Natural killer cell treated with Interleukin-12 subunit alpha and Interleukin-12 subunit beta and Interleukin-15 and Interleukin-18, amount 100 ng/mL, for 72 hours (primary cell): Measurements from ENCODE around the gene FAM210B. TPM values are rescaled to one million over a fixed set of nuclear protein-coding genes. Genes with fewer than 3 reads are reported as not detected.
"Not testable (repeated sequence)": the region's sequence is repeated elsewhere in the genome, so short reads cannot be mapped to it uniquely, and the experiment has no call there.

Experiments used
- ATAC-seq, 2 donors: fragments of 150-1000 bp; cut with Tn5 transposase in 1 of 2; sonication (Bioruptor Pico), chemical (Tn5 transposase) in 1 of 2; 2 replicates each; pipeline ENCODE4 v1.10.0; 2021
- DNase-seq: peaks from one replicate; pipeline ENCODE4 v3.0.0; 2022; ENCODE audit warnings: low spot score
- H3K27ac Mint-ChIP-seq, 2 donors: 1 replicate in 1 of 2; 2 replicates in 1 of 2; pipeline ENCODE4 v1.8.0; 2022; ENCODE audit warnings: mixed read lengths in 2 of 2, mild to moderate bottlenecking in 1 of 2, moderate library complexity in 1 of 2
- H3K27me3 Mint-ChIP-seq, 2 donors: 1 replicate in 1 of 2; 2 replicates in 1 of 2; pipeline ENCODE4 v1.8.0; 2022; ENCODE audit warnings: mixed read lengths in 2 of 2
- H3K36me3 Mint-ChIP-seq: one replicate; pipeline ENCODE4 v1.8.0; 2022; ENCODE audit warnings: mixed read lengths
- H3K4me1 Mint-ChIP-seq, 2 donors: 1 replicate in 1 of 2; 2 replicates in 1 of 2; pipeline ENCODE4 v1.8.0; 2022; ENCODE audit warnings: low read depth in 2 of 2, mixed read lengths in 2 of 2, mild to moderate bottlenecking in 1 of 2
- H3K4me3 Mint-ChIP-seq: one replicate; pipeline ENCODE4 v1.8.0; 2022; ENCODE audit warnings: mixed read lengths
- H3K9me3 Mint-ChIP-seq: 2 replicates; pipeline ENCODE4 v1.8.0; 2022; ENCODE audit warnings: mixed read lengths
- total RNA-seq, 2 donors: library from RNA; stranded (reverse); gene quantifications; one replicate each; pipeline ENCODE4 v1.2.3, GENCODE V29; 2022

Gene FAM210B
- total RNA-seq, 2 donors from 2014 or later: 1.8 to 3.0 TPM

- H3K9me3 Mint-ChIP-seq: no peaks in the 10 kb centered on the region
- peaks cover 14 to 15% of the 10 kb centered on the region in 2 donors for H3K4me1 Mint-ChIP-seq
- H3K27me3 Mint-ChIP-seq: no peaks in the 10 kb centered on the region
- H3K36me3 Mint-ChIP-seq: peaks cover 21% of the 10 kb centered on the region
- ATAC-seq (no peak), DNase-seq (no peak)
- H3K4me3 Mint-ChIP-seq: no peak overlapping the region
- H3K27ac Mint-ChIP-seq: no peak overlapping the region
Measured at GRCh38 chr20:56371977-56372376, 13.2 kb downstream of the FAM210B start.

- Mint-ChIP-seq H3K36me3 (peaks cover 21% of the 10 kb centered on the region), H3K4me3 (no peak overlapping the region), H3K27ac (peak overlapping the region; percentile 15 to 57), H3K27me3 (no peaks in the 10 kb centered on the region), H3K4me1 (peaks cover 14 to 15% of the 10 kb centered on the region in 2 donors), H3K9me3 (no peaks in the 10 kb centered on the region)
- ATAC-seq (peak; percentile 40 to 56), DNase-seq (no peak)
Measured at GRCh38 chr20:56372850-56373249, 14.1 kb downstream of the FAM210B start.

GRCh38 chr20:56373942-56374341 lies 15.2 kb downstream of the FAM210B start:
- peak; percentile 95 to 98 for ATAC-seq
- Mint-ChIP-seq H3K27me3 (no peaks in the 10 kb centered on the region), H3K36me3 (peaks cover 24% of the 10 kb centered on the region), H3K9me3 (no peaks in the 10 kb centered on the region), H3K4me1 (peaks cover 14 to 15% of the 10 kb centered on the region in 2 donors), H3K27ac (peak overlapping the region; percentile 15 to 57), H3K4me3 (no peak overlapping the region)
- no peak for DNase-seq

- Mint-ChIP-seq H3K4me1 (peaks cover 14 to 15% of the 10 kb centered on the region in 2 donors), H3K27me3 (no peaks in the 10 kb centered on the region), H3K9me3 (no peaks in the 10 kb centered on the region), H3K4me3 (no peak overlapping the region), H3K36me3 (peaks cover 21% of the 10 kb centered on the region), H3K27ac (peak overlapping the region; percentile 16 to 17)
- no peak for ATAC-seq
- DNase-seq: no peak
Measured at GRCh38 chr20:56376331-56376730, 17.6 kb downstream of the FAM210B start.

GRCh38 chr20:56378386-56378785 lies 19.6 kb downstream of the FAM210B start:
- no peak overlapping the region for H3K27ac Mint-ChIP-seq
- H3K27me3 Mint-ChIP-seq: no peaks in the 10 kb centered on the region
- H3K4me1 Mint-ChIP-seq: peaks cover 7 to 9% of the 10 kb centered on the region in 2 donors

GRCh38 chr20:56380375-56380774 lies 21.6 kb downstream of the FAM210B start:
- peaks cover 27% of the 10 kb centered on the region for H3K36me3 Mint-ChIP-seq
- H3K9me3 Mint-ChIP-seq: no peaks in the 10 kb centered on the region
- peaks cover 0 to 3% of the 10 kb centered on the region in 2 donors for H3K4me1 Mint-ChIP-seq
- DNase-seq (no peak), ATAC-seq (no peak)
- no peak overlapping the region for H3K4me3 Mint-ChIP-seq
- no peak overlapping the region for H3K27ac Mint-ChIP-seq
- no peaks in the 10 kb centered on the region for H3K27me3 Mint-ChIP-seq

More at GRCh38 chr20:56378386-56378785, 19.6 kb downstream of the FAM210B start:
- Mint-ChIP-seq H3K9me3 (no peaks in the 10 kb centered on the region), H3K36me3 (peaks cover 20% of the 10 kb centered on the region), H3K4me3 (no peak overlapping the region)
- DNase-seq (no peak), ATAC-seq (no peak)

- Mint-ChIP-seq H3K4me1 (peaks cover 0 to under 1% of the 10 kb centered on the region in 2 donors), H3K36me3 (peaks cover 30% of the 10 kb centered on the region), H3K4me3 (no peak overlapping the region), H3K9me3 (no peaks in the 10 kb centered on the region), H3K27ac (no peak overlapping the region), H3K27me3 (no peaks in the 10 kb centered on the region)
- ATAC-seq (no peak), DNase-seq (no peak)
Measured at GRCh38 chr20:56381501-56381900, 22.7 kb downstream of the FAM210B start.

GRCh38 chr20:56382696-56383095 lies 23.9 kb downstream of the FAM210B start:
- H3K4me1 Mint-ChIP-seq: no peaks in the 10 kb centered on the region
- no peak overlapping the region for H3K27ac Mint-ChIP-seq
- no peaks in the 10 kb centered on the region for H3K27me3 Mint-ChIP-seq
- no peak overlapping the region for H3K4me3 Mint-ChIP-seq
- peaks cover 34% of the 10 kb centered on the region for H3K36me3 Mint-ChIP-seq
- DNase-seq (no peak), ATAC-seq (no peak)
- no peaks in the 10 kb centered on the region for H3K9me3 Mint-ChIP-seq

- DNase-seq (no peak), ATAC-seq (no peak)
- Mint-ChIP-seq H3K27ac (no peak overlapping the region), H3K36me3 (peaks cover 34% of the 10 kb centered on the region), H3K9me3 (no peaks in the 10 kb centered on the region), H3K4me1 (no peaks in the 10 kb centered on the region), H3K27me3 (no peaks in the 10 kb centered on the region), H3K4me3 (no peak overlapping the region)
Measured at GRCh38 chr20:56383334-56383733, 24.6 kb downstream of the FAM210B start.

- H3K4me3 Mint-ChIP-seq: no peak overlapping the region
- no peaks in the 10 kb centered on the region for H3K9me3 Mint-ChIP-seq
- DNase-seq (no peak), ATAC-seq (no peak)
- H3K4me1 Mint-ChIP-seq: peaks cover 9 to 15% of the 10 kb centered on the region in 2 donors
- no peak overlapping the region for H3K27ac Mint-ChIP-seq
- no peaks in the 10 kb centered on the region for H3K27me3 Mint-ChIP-seq
- peaks cover 41% of the 10 kb centered on the region for H3K36me3 Mint-ChIP-seq
Measured at GRCh38 chr20:56385130-56385529, 26.4 kb downstream of the FAM210B start.

- H3K36me3 Mint-ChIP-seq: peaks cover 42% of the 10 kb centered on the region
- peaks cover 12 to 21% of the 10 kb centered on the region in 2 donors for H3K4me1 Mint-ChIP-seq
Measured at GRCh38 chr20:56386219-56386618, 27.4 kb downstream of the FAM210B start.

GRCh38 chr20:56388882-56389281 lies 30.1 kb downstream of the FAM210B start:
- Mint-ChIP-seq H3K9me3 (no peaks in the 10 kb centered on the region), H3K36me3 (peaks cover 38% of the 10 kb centered on the region), H3K27me3 (no peaks in the 10 kb centered on the region), H3K27ac (peak overlapping the region in 1 of 2 donors; percentile 9), H3K4me3 (no peak overlapping the region), H3K4me1 (peaks cover 22 to 36% of the 10 kb centered on the region in 2 donors)
- DNase-seq (no peak), ATAC-seq (no peak)

More at GRCh38 chr20:56386219-56386618, 27.4 kb downstream of the FAM210B start:
- no peak overlapping the region for H3K4me3 Mint-ChIP-seq
- H3K9me3 Mint-ChIP-seq: no peaks in the 10 kb centered on the region
- no peak for DNase-seq
- ATAC-seq: no peak
- no peaks in the 10 kb centered on the region for H3K27me3 Mint-ChIP-seq
- H3K27ac Mint-ChIP-seq: no peak overlapping the region

GRCh38 chr20:56389807-56390206 lies 31.0 kb downstream of the FAM210B start:
- DNase-seq (no peak), ATAC-seq (no peak)
- Mint-ChIP-seq H3K9me3 (no peaks in the 10 kb centered on the region), H3K4me3 (peak overlapping the region; percentile 19), H3K4me1 (peaks cover 23 to 36% of the 10 kb centered on the region in 2 donors), H3K36me3 (peaks cover 35% of the 10 kb centered on the region), H3K27me3 (no peaks in the 10 kb centered on the region), H3K27ac (no peak overlapping the region)

GRCh38 chr20:56390396-56390795 lies 31.6 kb downstream of the FAM210B start:
- H3K27ac Mint-ChIP-seq, ATAC-seq, H3K4me3 Mint-ChIP-seq, H3K9me3 Mint-ChIP-seq, DNase-seq, H3K27me3 Mint-ChIP-seq: not testable (repeated sequence)
- H3K36me3 Mint-ChIP-seq: peaks cover 33% of the 10 kb centered on the region
- peaks cover 23 to 36% of the 10 kb centered on the region in 2 donors for H3K4me1 Mint-ChIP-seq

- H3K27ac Mint-ChIP-seq: no peak overlapping the region
- DNase-seq (no peak), ATAC-seq (no peak)
- peaks cover 25 to 36% of the 10 kb centered on the region in 2 donors for H3K4me1 Mint-ChIP-seq
- H3K4me3 Mint-ChIP-seq: no peak overlapping the region
- H3K9me3 Mint-ChIP-seq: no peaks in the 10 kb centered on the region
- peaks cover 35% of the 10 kb centered on the region for H3K36me3 Mint-ChIP-seq
- H3K27me3 Mint-ChIP-seq: no peaks in the 10 kb centered on the region
Measured at GRCh38 chr20:56391037-56391436, 32.3 kb downstream of the FAM210B start.
